GM06990 (cell line): Measurements from ENCODE around the gene CHPF2.

Experiments
- DNase-seq: peaks from one replicate; pipeline ENCODE4 v3.0.0-alpha.2; 2011; ENCODE audit not compliant: insufficient read length; ENCODE audit errors: extremely low read depth
- H3K27me3 ChIP-seq: replicated peaks from 2 replicates; pipeline ENCODE4 v1.6.0; 2011; ENCODE audit warnings: low read length; ENCODE audit not compliant: control insufficient read depth, insufficient read depth
- H3K36me3 ChIP-seq: 2 replicates; pipeline ENCODE4 v1.5.1; 2011; ENCODE audit warnings: low read length; ENCODE audit not compliant: control insufficient read depth, insufficient read depth
- H3K4me3 ChIP-seq: replicated peaks from 2 replicates; pipeline ENCODE4 v1.5.1; 2011; ENCODE audit warnings: low read depth, mild to moderate bottlenecking, control low read depth, low read length
- CTCF ChIP-seq: IDR thresholded peaks from 2 replicates; pipeline ENCODE4 v1.5.1; 2011; ENCODE audit warnings: low read length, control low read depth, mild to moderate bottlenecking, inconsistent platforms; ENCODE audit not compliant: insufficient read depth, poor library complexity, severe bottlenecking

CHPF2 gene

GRCh38 chr7:151238190-151238810 is 6.0 kb downstream of the CHPF2 start:
- DNase-seq: no peak
- no peaks in the 10 kb centered on the region for H3K27me3 ChIP-seq
- H3K4me3 ChIP-seq: no peak overlapping the region
- peaks cover 26% of the 10 kb centered on the region for H3K36me3 ChIP-seq
- TF ChIP-seq CTCF: no peak

GRCh38 chr7:151238924-151239836 is 6.9 kb downstream of the CHPF2 start:
- peaks cover 26% of the 10 kb centered on the region for H3K36me3 ChIP-seq
- DNase-seq: no peak
- H3K27me3 ChIP-seq: no peaks in the 10 kb centered on the region
- no peak for TF ChIP-seq CTCF
- no peak overlapping the region for H3K4me3 ChIP-seq

GRCh38 chr7:151239837-151240459 is 7.7 kb downstream of the CHPF2 start:
- H3K27me3 ChIP-seq: no peaks in the 10 kb centered on the region; the same call in 1 of the 2 replicates
- H3K36me3 ChIP-seq: peaks cover 24% of the 10 kb centered on the region
- TF ChIP-seq CTCF: no peak
- no peak for DNase-seq
- H3K4me3 ChIP-seq: no peak overlapping the region

GRCh38 chr7:151240536-151240935 is 8.3 kb downstream of the CHPF2 start:
- TF ChIP-seq CTCF: no peak
- Histone ChIP-seq H3K27me3 (no peaks in the 10 kb centered on the region; the same call in 1 of the 2 replicates), H3K36me3 (peaks cover 19% of the 10 kb centered on the region), H3K4me3 (no peak overlapping the region)
- no peak for DNase-seq

- Histone ChIP-seq H3K36me3 (peaks cover 19% of the 10 kb centered on the region), H3K27me3 (no peaks in the 10 kb centered on the region; the same call in 1 of the 2 replicates), H3K4me3 (no peak overlapping the region)
- no peak for TF ChIP-seq CTCF
- DNase-seq: no peak
Measured at GRCh38 chr7:151240942-151241754, 8.9 kb downstream of the CHPF2 start.
